Measurements from ENCODE around the gene MGAT2. TPM values are rescaled to one million over a fixed set of nuclear protein-coding genes. Genes with fewer than 3 reads are reported as not detected.

Gene MGAT2
- total RNA-seq, 1 experiment from 2014 or later, result 22.9 TPM

GRCh38 chr14:49641697-49642129 lies 21.1 kb downstream of the MGAT2 start:
- Histone ChIP-seq H3K9ac (ENCODE audit: low read length) (no peak overlapping the region), H3K4me3 (replicated peaks in 1 of 2; ENCODE audit: low read depth in 1 of 2, low read length in 2 of 2) (no peak overlapping the region), H3K36me3 (ENCODE audit: control insufficient read depth in 1 of 2, insufficient read depth in 2 of 2, low read length in 2 of 2) (peaks cover 3 to 14% of the 10 kb centered on the region in 2 experiments; a peak in 1 of 4 replicates), H4K20me1 (ENCODE audit: insufficient read depth) (no peaks in the 10 kb centered on the region; the same call in 1 of the 2 replicates), H3K27ac (ENCODE audit: low read depth, low read length) (no peak overlapping the region), H3K4me2 (ENCODE audit: low read length) (no peak overlapping the region), H3K79me2 (ENCODE audit: insufficient read depth, low read length) (peaks cover 38% of the 10 kb centered on the region), H3K27me3 (ENCODE audit: insufficient read depth, low read length) (no peaks in the 10 kb centered on the region), H3K9me2 (ENCODE audit: insufficient read depth) (no peaks in the 10 kb centered on the region), H3K9me3 (ENCODE audit: control insufficient read depth in 1 of 2, insufficient read depth in 1 of 2, low read depth in 1 of 2, low read length in 2 of 2) (no peaks in the 10 kb centered on the region), H2AFZ (ENCODE audit: low read depth, low read length, poor library complexity, severe bottlenecking) (no peak overlapping the region), H3K4me1 (ENCODE audit: control insufficient read depth in 1 of 2, insufficient read depth in 2 of 2, low read length in 2 of 2) (peaks cover 0 to 2% of the 10 kb centered on the region in 2 experiments; a peak in 1 of 4 replicates)
- ChIA-PET RAD21 (ENCODE audit: low non-redundant PET in 1 of 2, low total read pairs in 2 of 2, uncharacterized antibody in 2 of 2, unreplicated experiment in 2 of 2) (no interaction called here), CTCF (no interaction called here), POLR2A (no interaction called here)
- intact Hi-C loops (cut with micrococcal nuclease), result no loop called here
- ATAC-seq (peak; percentile 14; the same call in 1 of the 2 replicates), DNase-seq (ENCODE audit: low read depth, low spot score) (no peak)
- TF ChIP-seq ZBTB33 (IDR thresholded peaks at IDR 0.05; ENCODE audit: extremely low read depth, insufficient replicate concordance, low read length) (no peak), CEBPB (IDR thresholded peaks at IDR 0.05; ENCODE audit: low read depth) (no peak), POLR2A (IDR thresholded peaks at IDR 0.05; ENCODE audit: borderline replicate concordance, extremely low read depth, insufficient read depth, insufficient read length) (no peak), REST (IDR thresholded peaks at IDR 0.05; ENCODE audit: low read depth) (no peak)
- BruUV-seq (replicated peaks), result no TSS peak
